ENCODE data around the gene CELA1.

DNA sequence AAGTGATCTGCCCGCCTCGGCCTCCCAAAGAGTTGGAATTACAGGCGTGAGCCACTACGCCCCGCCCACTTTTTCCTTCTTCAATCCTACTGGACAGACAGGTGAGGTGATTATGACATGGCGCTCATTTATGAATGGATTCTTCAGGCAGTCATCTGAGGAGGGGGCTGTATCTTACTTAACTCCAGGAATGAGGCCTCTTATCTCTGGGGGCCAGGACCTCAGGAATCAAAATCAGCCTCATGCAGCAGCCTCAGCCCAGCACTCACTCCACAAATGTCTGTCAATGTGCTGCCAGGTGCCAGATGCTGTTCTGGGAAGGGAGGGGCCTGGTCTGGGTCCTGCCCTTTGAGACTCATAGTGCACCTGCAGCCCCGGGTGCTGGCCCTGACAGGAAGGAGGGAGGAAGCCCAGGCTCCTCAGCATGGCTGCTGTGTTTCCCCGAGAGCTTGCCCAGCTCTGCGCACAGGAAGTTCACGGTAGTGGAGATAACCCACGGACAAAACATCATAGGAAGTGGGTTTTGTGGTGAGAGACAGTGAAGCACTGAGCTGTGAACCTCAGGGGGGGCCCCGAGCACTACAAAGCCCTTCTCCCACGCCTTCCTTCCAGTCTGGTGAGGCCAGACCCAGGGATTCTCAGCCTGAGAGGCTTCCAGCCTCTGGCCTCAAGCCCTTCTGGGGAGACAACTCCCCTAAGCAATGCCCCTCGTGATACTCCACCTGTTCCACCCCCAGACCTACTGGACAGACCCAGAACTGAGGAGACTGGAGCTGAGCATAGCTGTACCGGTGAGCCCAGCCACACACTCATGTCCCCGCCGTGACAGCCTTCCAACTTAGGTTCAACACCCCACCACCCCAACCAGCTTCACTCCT lies 22.4 kb upstream of the CELA1 start:
- TF ChIP-seq, protein P1, sequence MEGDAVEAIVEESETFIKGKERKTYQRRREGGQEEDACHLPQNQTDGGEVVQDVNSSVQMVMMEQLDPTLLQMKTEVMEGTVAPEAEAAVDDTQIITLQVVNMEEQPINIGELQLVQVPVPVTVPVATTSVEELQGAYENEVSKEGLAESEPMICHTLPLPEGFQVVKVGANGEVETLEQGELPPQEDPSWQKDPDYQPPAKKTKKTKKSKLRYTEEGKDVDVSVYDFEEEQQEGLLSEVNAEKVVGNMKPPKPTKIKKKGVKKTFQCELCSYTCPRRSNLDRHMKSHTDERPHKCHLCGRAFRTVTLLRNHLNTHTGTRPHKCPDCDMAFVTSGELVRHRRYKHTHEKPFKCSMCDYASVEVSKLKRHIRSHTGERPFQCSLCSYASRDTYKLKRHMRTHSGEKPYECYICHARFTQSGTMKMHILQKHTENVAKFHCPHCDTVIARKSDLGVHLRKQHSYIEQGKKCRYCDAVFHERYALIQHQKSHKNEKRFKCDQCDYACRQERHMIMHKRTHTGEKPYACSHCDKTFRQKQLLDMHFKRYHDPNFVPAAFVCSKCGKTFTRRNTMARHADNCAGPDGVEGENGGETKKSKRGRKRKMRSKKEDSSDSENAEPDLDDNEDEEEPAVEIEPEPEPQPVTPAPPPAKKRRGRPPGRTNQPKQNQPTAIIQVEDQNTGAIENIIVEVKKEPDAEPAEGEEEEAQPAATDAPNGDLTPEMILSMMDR (IDR thresholded peaks at IDR 0.05): no peak
- no peak for TF ChIP-seq POLR2A (IDR thresholded peaks at IDR 0.05)
